K562 (cell line): ENCODE measurements around the gene KIF3B. TPM values are rescaled to one million over a fixed set of nuclear protein-coding genes. Genes with fewer than 3 reads are reported as not detected.
A peak's percentile ranks its signal among the peaks of the same experiment; 100 is the strongest.

Experiments
- BACH1 ChIP-seq: fragments of 200-800 bp; sonication (Bioruptor generic); IDR thresholded peaks from 2 replicates; pipeline ENCODE4 v1.6.1; 2016; ENCODE audit warnings: missing genetic modification characterization, missing compliant biosample characterization
- BRF1 ChIP-seq: IDR thresholded peaks from 3 replicates; pipeline ENCODE4 v1.6.1; 2011; ENCODE audit warnings: borderline replicate concordance, mild to moderate bottlenecking; ENCODE audit not compliant: insufficient read length; ENCODE audit errors: extremely low read depth
- CC2D1A ChIP-seq: fragments of 450-650 bp; IDR thresholded peaks from 2 replicates; pipeline ENCODE4 v1.6.1; 2017; ENCODE audit warnings: mild to moderate bottlenecking
- CREB1 ChIP-seq, 2 experiments: sonication (generic) in 1 of 2; formaldehyde crosslinking in 1 of 2; IDR thresholded peaks; 2 replicates each; pipeline versions ENCODE4 v1.6.1 to v1.8.0; 2012 to 2022; ENCODE audit warnings: inconsistent platforms in 1 of 2, mild to moderate bottlenecking in 1 of 2, missing genetic modification reagents in 1 of 2, moderate library complexity in 1 of 2
- ETV6 ChIP-seq, 3 experiments: fragments of 150-350 bp in 1 of 3; sonication (generic) in 1 of 3; formaldehyde crosslinking in 1 of 3; IDR thresholded peaks; 2 replicates each; pipeline versions ENCODE4 v1.6.1 to v1.8.0; 2014 to 2022; ENCODE audit warnings: borderline replicate concordance in 2 of 3, low read depth in 2 of 3, antibody characterized with exemption in 1 of 3, low read length in 1 of 3, mild to moderate bottlenecking in 1 of 3, missing genetic modification reagents in 1 of 3
- FOXK2 ChIP-seq, 2 experiments: fragments of 450-650 bp; IDR thresholded peaks in 1 of 2; conservative IDR thresholded peaks in 1 of 2; 2 replicates each; pipeline ENCODE4 v1.6.1; 2016; ENCODE audit warnings: low read depth in 2 of 2, mild to moderate bottlenecking in 1 of 2
- GABPB2 ChIP-seq: fragments of 250-450 bp; sonication (Bioruptor Pico); conservative IDR thresholded peaks from 2 replicates; pipeline ENCODE4 v1.5.1; 2021; ENCODE audit warnings: mild to moderate bottlenecking
- HOXB6 ChIP-seq: fragments of 250-450 bp; sonication (Bioruptor Pico); IDR thresholded peaks from 2 replicates; pipeline ENCODE4 v1.5.1; 2022; ENCODE audit warnings: mild to moderate bottlenecking, borderline replicate concordance
- MTA1 ChIP-seq: fragments of 450-650 bp; IDR thresholded peaks from 2 replicates; pipeline ENCODE4 v1.6.1; 2017; ENCODE audit warnings: borderline replicate concordance
- NCOR1 ChIP-seq: fragments of 450-650 bp; IDR thresholded peaks from 2 replicates; pipeline ENCODE4 v1.6.1; 2016; ENCODE audit warnings: mild to moderate bottlenecking, moderate library complexity
- NFE2 ChIP-seq: IDR thresholded peaks from 2 replicates; pipeline ENCODE4 v1.6.1; 2014; ENCODE audit warnings: antibody characterized with exemption, low read depth
- NR2C2 ChIP-seq, 2 experiments: fragments of 200-800 bp in 1 of 2; sonication (Bioruptor generic) in 1 of 2; sonication (generic) in 1 of 2; formaldehyde crosslinking in 1 of 2; IDR thresholded peaks; 2 replicates each; pipeline versions ENCODE4 v1.6.1 to v1.8.0; 2016 to 2022; ENCODE audit warnings: mild to moderate bottlenecking in 1 of 2, missing compliant biosample characterization in 1 of 2, missing genetic modification characterization in 1 of 2, missing genetic modification reagents in 1 of 2
- SIX5 ChIP-seq, 2 experiments: IDR thresholded peaks; 2 replicates each; pipeline ENCODE4 v1.6.1; 2011; ENCODE audit warnings: low read length in 2 of 2, borderline replicate concordance in 1 of 2, low read depth in 1 of 2, mild to moderate bottlenecking in 1 of 2, moderate library complexity in 1 of 2; ENCODE audit not compliant: insufficient read depth in 1 of 2
- ZFP30 ChIP-seq: fragments of 250-450 bp; sonication (Bioruptor Pico); IDR thresholded peaks from 2 replicates; pipeline ENCODE4 v1.8.0; 2022; ENCODE audit warnings: moderate library complexity, mild to moderate bottlenecking, inconsistent platforms, borderline replicate concordance
- ZKSCAN8 ChIP-seq: fragments of 200-800 bp; sonication (Bioruptor generic); IDR thresholded peaks from 2 replicates; pipeline ENCODE4 v1.6.1; 2016; ENCODE audit warnings: missing genetic modification characterization, missing compliant biosample characterization
- ZNF76 ChIP-seq: fragments of 250-450 bp; sonication (Bioruptor Pico); IDR thresholded peaks from 2 replicates; pipeline ENCODE4 v1.4.0; 2020; ENCODE audit warnings: mild to moderate bottlenecking, moderate library complexity, borderline replicate concordance
- polyA plus RNA-seq, 8 experiments: library from polyadenylated mRNA; depleted of rRNA in 4 of 8; stranded (reverse) in 5 of 8; unstranded in 3 of 8; fragments of >200 nt; fragmentation: Nextera tagmentation in 2 of 8; fragmentation: Illumina TruSeq in 1 of 8; extraction: Ambion mirVana in 2 of 8; extraction: Trizol in 1 of 8; gene quantifications; 2 replicates each; pipeline versions ENCODE4 v1.2.1 to v1.2.3, GENCODE V29; 2011 to 2014; ENCODE audit warnings: inconsistent platforms in 1 of 8, missing spikeins in 1 of 8
- total RNA-seq, 7 experiments: library from RNA; depleted of rRNA in 6 of 7; stranded (reverse); fragments of >200 nt in 6 of 7; fragmentation: Illumina TruSeq in 2 of 7; extraction: Trizol in 2 of 7; gene quantifications; 2 replicates each; pipeline versions ENCODE4 v1.2.1 to v1.2.3, GENCODE V29; 2011 to 2021; ENCODE audit warnings: low replicate concordance in 1 of 7
- TF ChIP-seq, protein P1 (sequence below): fragments of 250-450 bp; sonication (Bioruptor Pico); IDR thresholded peaks from 2 replicates; pipeline ENCODE4 v1.4.0; 2020; ENCODE audit warnings: mild to moderate bottlenecking
- TF ChIP-seq, protein P2 (sequence below): IDR thresholded peaks from 2 replicates; pipeline ENCODE4 v1.6.1; 2012; ENCODE audit warnings: low read depth, low read length, improper control_type of control experiment, borderline replicate concordance
- TF ChIP-seq, protein P3 (sequence below): fragments of 450-650 bp; formaldehyde crosslinking; IDR thresholded peaks from 2 replicates; pipeline ENCODE4 v1.4.0; 2020; ENCODE audit warnings: mild to moderate bottlenecking, mixed read lengths
- TF ChIP-seq, protein P4 (sequence below): fragments of 250-450 bp; sonication (Bioruptor Pico); IDR thresholded peaks from 2 replicates; pipeline ENCODE4 v1.6.1; 2021; ENCODE audit warnings: mild to moderate bottlenecking

Gene KIF3B
- total and polyA plus RNA-seq, 9 of the 15 experiments (the other 6 are each of a cell fraction or from before 2014, with no cell fraction given), result 2.9 to 12.3 (median 8.6) TPM

DNA sequence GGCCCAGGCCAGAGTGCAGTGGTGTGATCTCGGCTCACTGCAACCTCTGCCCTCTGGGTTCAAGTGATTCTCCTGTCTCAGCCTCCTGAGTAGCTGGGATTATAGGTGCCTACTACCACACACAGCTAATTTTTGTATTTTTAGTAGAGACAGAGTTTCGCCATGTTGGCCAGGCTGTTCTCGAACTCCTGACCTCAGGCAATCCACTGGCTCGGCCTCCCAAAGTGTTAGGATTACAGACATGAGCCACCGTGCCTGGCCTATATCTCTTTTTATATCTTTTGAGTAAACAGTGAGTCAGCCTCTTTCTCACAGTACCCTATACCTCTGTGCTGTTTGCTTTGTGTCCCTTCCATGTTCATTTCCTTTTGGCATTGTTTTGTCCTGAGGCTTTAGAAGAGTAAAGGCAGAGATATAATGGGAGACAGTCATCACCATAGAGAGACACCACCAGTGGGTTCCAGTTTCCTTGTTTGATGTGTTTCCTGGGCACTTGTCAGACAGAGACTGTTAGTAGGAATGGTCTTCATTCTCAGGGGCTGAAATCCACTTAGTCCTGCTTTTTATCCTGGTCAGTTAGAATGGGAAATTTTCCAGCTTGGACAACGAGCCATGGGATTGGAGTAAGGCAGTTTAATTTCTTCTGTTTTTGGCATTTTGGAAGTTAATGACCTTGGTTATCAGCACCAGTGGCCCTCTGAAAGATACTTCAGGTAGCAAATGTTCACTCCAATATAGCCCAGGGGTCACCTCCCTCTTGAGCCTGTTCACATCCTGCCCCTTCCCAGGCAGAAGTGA lies 48.5 kb downstream of the KIF3B start (continued):
- TF ChIP-seq, protein P1, sequence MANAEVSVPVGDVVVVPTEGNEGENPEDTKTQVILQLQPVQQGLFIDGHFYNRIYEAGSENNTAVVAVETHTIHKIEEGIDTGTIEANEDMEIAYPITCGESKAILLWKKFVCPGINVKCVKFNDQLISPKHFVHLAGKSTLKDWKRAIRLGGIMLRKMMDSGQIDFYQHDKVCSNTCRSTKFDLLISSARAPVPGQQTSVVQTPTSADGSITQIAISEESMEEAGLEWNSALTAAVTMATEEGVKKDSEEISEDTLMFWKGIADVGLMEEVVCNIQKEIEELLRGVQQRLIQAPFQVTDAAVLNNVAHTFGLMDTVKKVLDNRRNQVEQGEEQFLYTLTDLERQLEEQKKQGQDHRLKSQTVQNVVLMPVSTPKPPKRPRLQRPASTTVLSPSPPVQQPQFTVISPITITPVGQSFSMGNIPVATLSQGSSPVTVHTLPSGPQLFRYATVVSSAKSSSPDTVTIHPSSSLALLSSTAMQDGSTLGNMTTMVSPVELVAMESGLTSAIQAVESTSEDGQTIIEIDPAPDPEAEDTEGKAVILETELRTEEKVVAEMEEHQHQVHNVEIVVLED (CRISPR knock-in tag), result no peak
- TF ChIP-seq HOXB6 (no peak), FOXK2 (conservative IDR thresholded peaks at IDR 0.05 in 1 of 2, IDR thresholded peaks at IDR 0.05 in 1 of 2; ENCODE audit: low read depth in 2 of 2) (peak in 1 of 2 experiments; percentile 38; a peak in 1 of 4 replicates), GABPB2 (CRISPR knock-in tag) (no peak), NCOR1 (no peak), SIX5 (IDR thresholded peaks at IDR 0.05; ENCODE audit: borderline replicate concordance in 1 of 2, insufficient read depth in 1 of 2, low read depth in 1 of 2, low read length in 2 of 2) (no peak), CC2D1A (peak; percentile 47; the same call in 1 of the 2 replicates), CREB1 (IDR thresholded peaks at IDR 0.05) (no peak), CREB1 (CRISPR knock-in tag; IDR thresholded peaks at IDR 0.05) (no peak), ZFP30 (CRISPR knock-in tag) (no peak), BACH1 (tag) (no peak; the same call in 1 of the 2 replicates), NR2C2 (CRISPR knock-in tag; IDR thresholded peaks at IDR 0.05) (no peak), NR2C2 (tag; IDR thresholded peaks at IDR 0.05) (peak; percentile 39), BRF1 (no peak), MTA1 (no peak; the same call in 1 of the 2 replicates), ZKSCAN8 (CRISPR knock-in tag) (no peak), ZNF76 (CRISPR knock-in tag) (no peak), ETV6 (IDR thresholded peaks at IDR 0.05; ENCODE audit: borderline replicate concordance in 1 of 2, low read depth in 2 of 2, low read length in 1 of 2) (no peak), ETV6 (CRISPR knock-in tag; IDR thresholded peaks at IDR 0.05; ENCODE audit: borderline replicate concordance) (no peak), NFE2 (peak; percentile 88)
- TF ChIP-seq, protein P2, sequence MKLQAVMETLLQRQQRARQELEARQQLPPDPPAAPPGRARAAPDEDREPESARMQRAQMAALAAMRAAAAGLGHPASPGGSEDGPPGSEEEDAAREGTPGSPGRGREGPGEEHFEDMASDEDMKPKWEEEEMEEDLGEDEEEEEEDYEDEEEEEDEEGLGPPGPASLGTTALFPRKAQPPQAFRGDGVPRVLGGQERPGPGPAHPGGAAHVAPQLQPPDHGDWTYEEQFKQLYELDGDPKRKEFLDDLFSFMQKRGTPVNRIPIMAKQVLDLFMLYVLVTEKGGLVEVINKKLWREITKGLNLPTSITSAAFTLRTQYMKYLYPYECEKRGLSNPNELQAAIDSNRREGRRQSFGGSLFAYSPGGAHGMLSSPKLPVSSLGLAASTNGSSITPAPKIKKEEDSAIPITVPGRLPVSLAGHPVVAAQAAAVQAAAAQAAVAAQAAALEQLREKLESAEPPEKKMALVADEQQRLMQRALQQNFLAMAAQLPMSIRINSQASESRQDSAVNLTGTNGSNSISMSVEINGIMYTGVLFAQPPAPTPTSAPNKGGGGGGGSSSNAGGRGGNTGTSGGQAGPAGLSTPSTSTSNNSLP, result peak; percentile 63; the same call in 1 of the 2 replicates
- TF ChIP-seq, protein P3, sequence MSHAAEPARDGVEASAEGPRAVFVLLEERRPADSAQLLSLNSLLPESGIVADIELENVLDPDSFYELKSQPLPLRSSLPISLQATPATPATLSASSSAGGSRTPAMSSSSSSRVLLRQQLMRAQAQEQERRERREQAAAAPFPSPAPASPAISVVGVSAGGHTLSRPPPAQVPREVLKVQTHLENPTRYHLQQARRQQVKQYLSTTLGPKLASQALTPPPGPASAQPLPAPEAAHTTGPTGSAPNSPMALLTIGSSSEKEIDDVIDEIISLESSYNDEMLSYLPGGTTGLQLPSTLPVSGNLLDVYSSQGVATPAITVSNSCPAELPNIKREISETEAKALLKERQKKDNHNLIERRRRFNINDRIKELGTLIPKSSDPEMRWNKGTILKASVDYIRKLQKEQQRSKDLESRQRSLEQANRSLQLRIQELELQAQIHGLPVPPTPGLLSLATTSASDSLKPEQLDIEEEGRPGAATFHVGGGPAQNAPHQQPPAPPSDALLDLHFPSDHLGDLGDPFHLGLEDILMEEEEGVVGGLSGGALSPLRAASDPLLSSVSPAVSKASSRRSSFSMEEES (CRISPR knock-in tag), result no peak
- TF ChIP-seq, protein P4, sequence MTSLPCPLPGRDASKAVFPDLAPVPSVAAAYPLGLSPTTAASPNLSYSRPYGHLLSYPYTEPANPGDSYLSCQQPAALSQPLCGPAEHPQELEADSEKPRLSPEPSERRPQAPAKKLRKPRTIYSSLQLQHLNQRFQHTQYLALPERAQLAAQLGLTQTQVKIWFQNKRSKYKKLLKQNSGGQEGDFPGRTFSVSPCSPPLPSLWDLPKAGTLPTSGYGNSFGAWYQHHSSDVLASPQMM, result no peak
